Transverse colon (tissue), 4 donors: Measurements from ENCODE around the gene IMMP2L. TPM values are rescaled to one million over a fixed set of nuclear protein-coding genes. Genes with fewer than 3 reads are reported as not detected.
"Not testable (repeated sequence)": the region's sequence is repeated elsewhere in the genome, so short reads cannot be mapped to it uniquely, and the experiment has no call there.

Source experiments
- DNase-seq: peaks from one replicate; pipeline ENCODE4 v3.0.0-alpha.2; 2019
- H3K27ac ChIP-seq, 4 donors: fragments of 200-600 bp; sonication (generic); 2 replicates each; pipeline ENCODE4 v1.5.1; 2016 to 2018; ENCODE audit warnings: inconsistent platforms in 4 of 4
- H3K27me3 ChIP-seq: fragments of 200-600 bp; sonication (generic); 2 replicates; pipeline ENCODE4 v1.5.1; 2017; ENCODE audit warnings: inconsistent platforms
- H3K36me3 ChIP-seq, 4 donors: fragments of 200-600 bp; sonication (generic); 2 replicates each; pipeline ENCODE4 v1.5.1; 2017 to 2019; ENCODE audit warnings: inconsistent platforms in 4 of 4
- H3K4me1 ChIP-seq, 4 donors: fragments of 200-600 bp; sonication (generic); 2 replicates each; pipeline ENCODE4 v1.5.1; 2017 to 2020; ENCODE audit warnings: inconsistent platforms in 4 of 4
- H3K4me3 ChIP-seq, 4 donors: fragments of 200-600 bp; sonication (generic); 1 replicate in 1 of 4; 2 replicates in 3 of 4; pipeline versions ENCODE4 v1.5.1 to v1.6.1; 2017 to 2019; ENCODE audit warnings: inconsistent platforms in 4 of 4
- H3K9me3 ChIP-seq, 2 donors: fragments of 200-600 bp; sonication (generic); 2 replicates each; pipeline ENCODE4 v1.5.1; 2017 to 2019; ENCODE audit warnings: inconsistent platforms in 2 of 2
- EP300 ChIP-seq: sonication (generic); formaldehyde crosslinking; IDR thresholded peaks from one replicate; pipeline ENCODE4 v1.6.1; 2017; ENCODE audit warnings: antibody characterized with exemption, low read depth
- POLR2A ChIP-seq: fragments of 450-650 bp; IDR thresholded peaks from one replicate; pipeline ENCODE4 v1.6.1; 2016; ENCODE audit warnings: antibody characterized with exemption, mild to moderate bottlenecking, moderate library complexity
- POLR2AphosphoS5 ChIP-seq, 3 donors: sonication (generic); formaldehyde crosslinking; IDR thresholded peaks; one replicate each; pipeline ENCODE4 v1.6.1; 2016; ENCODE audit warnings: antibody characterized with exemption in 3 of 3
- WGBS, 2 donors: methylation state at CpG; one replicate each; pipeline ENCODE4 v1.1.5; 2018; ENCODE audit warnings: low coverage in 1 of 2; 5-methylcytosine and 5-hydroxymethylcytosine counted together
- in situ Hi-C, 4 donors: fragments of 200-750 bp; cut with MboI; loops; one replicate each; pipeline versions ENCODE4 v1.15.0 to v1.15.1; 2017; ENCODE audit warnings: low sequenced_read_pairs in 3 of 4, low pct_ligation_motif_present in 1 of 4, low pct_unique_long_range_greater_than_20kb in 1 of 4
- intact Hi-C: fragments of 100-400 bp; cut with DNase I; formaldehyde crosslinking; loops from one replicate; pipeline ENCODE4 v1.15.1; 2023; ENCODE audit warnings: low total_unique reads
- total RNA-seq, 4 donors: library from RNA; depleted of rRNA; stranded (reverse); fragments of >200 nt; gene quantifications; one replicate each; pipeline ENCODE4 v1.1.0, GENCODE V29; 2016
- TF ChIP-seq, protein P1 (sequence below), 5 experiments: fragments of 200-600 bp in 3 of 5; fragments of 450-650 bp in 2 of 5; sonication (generic) in 3 of 5; IDR thresholded peaks; 1 replicate in 2 of 5; 2 replicates in 3 of 5; pipeline ENCODE4 v1.5.1; 2016 to 2017; ENCODE audit warnings: antibody characterized with exemption in 5 of 5, inconsistent platforms in 3 of 5, mild to moderate bottlenecking in 2 of 5, moderate library complexity in 1 of 5

IMMP2L gene
- total RNA-seq, 4 donors from 2014 or later = 8.6 to 69.6 (median 10.9) TPM

DNA sequence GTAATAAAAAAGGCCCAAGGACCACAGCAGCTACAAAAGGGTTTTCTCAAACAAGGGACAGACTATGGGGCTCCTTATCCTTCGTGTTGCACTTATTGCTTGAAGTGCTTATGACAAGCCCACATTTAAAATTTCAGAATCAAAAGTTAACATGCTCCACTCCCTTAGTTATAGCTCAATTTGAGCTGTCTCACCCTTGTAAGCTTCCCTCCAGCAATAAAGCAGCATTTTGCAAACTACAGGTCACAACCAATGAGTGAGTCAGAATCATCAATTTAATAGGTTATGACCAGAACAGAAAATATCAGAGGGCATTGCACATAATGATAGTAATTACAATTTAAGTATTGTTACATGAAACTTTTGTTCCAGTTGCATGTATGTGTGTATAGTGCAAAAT, 53.0 kb downstream of the IMMP2L start:
- no peak for DNase-seq
- H3K4me1 ChIP-seq = no peaks in the 10 kb centered on the region
- intact Hi-C loops (no loop called here), in situ Hi-C loops (no loop called here)
- H3K27me3 ChIP-seq = no peaks in the 10 kb centered on the region
- 67 to 75% methylated on average over 1 of the region's 1 CpG for WGBS, 2 donors
- no peaks in the 10 kb centered on the region for H3K36me3 ChIP-seq
- H3K4me3 ChIP-seq = no peak overlapping the region
- no peak for TF ChIP-seq POLR2A
- TF ChIP-seq EP300 = no peak
- TF ChIP-seq, protein P1, sequence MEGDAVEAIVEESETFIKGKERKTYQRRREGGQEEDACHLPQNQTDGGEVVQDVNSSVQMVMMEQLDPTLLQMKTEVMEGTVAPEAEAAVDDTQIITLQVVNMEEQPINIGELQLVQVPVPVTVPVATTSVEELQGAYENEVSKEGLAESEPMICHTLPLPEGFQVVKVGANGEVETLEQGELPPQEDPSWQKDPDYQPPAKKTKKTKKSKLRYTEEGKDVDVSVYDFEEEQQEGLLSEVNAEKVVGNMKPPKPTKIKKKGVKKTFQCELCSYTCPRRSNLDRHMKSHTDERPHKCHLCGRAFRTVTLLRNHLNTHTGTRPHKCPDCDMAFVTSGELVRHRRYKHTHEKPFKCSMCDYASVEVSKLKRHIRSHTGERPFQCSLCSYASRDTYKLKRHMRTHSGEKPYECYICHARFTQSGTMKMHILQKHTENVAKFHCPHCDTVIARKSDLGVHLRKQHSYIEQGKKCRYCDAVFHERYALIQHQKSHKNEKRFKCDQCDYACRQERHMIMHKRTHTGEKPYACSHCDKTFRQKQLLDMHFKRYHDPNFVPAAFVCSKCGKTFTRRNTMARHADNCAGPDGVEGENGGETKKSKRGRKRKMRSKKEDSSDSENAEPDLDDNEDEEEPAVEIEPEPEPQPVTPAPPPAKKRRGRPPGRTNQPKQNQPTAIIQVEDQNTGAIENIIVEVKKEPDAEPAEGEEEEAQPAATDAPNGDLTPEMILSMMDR (IDR thresholded peaks at IDR 0.05) = no peak
- no peak for TF ChIP-seq POLR2AphosphoS5 (IDR thresholded peaks at IDR 0.05)
- H3K9me3 ChIP-seq = no peaks in the 10 kb centered on the region
- H3K27ac ChIP-seq = no peak overlapping the region

- DNase-seq = no peak
- Histone ChIP-seq H3K36me3 (no peaks in the 10 kb centered on the region), H3K27me3 (no peaks in the 10 kb centered on the region), H3K4me3 (no peak overlapping the region), H3K4me1 (no peaks in the 10 kb centered on the region), H3K9me3 (no peaks in the 10 kb centered on the region), H3K27ac (no peak overlapping the region)
- WGBS, 2 donors = 90 to 100% methylated on average over 4 of the region's 4 CpGs
- TF ChIP-seq EP300 (no peak), POLR2A (no peak), POLR2AphosphoS5 (IDR thresholded peaks at IDR 0.05) (no peak)
- TF ChIP-seq, protein P1 (IDR thresholded peaks at IDR 0.05) = no peak
- in situ Hi-C loops (no loop called here), intact Hi-C loops (no loop called here)
These were observed 53.9 kb downstream of the IMMP2L start for GRCh38 chr7:111508387-111508786.

DNA sequence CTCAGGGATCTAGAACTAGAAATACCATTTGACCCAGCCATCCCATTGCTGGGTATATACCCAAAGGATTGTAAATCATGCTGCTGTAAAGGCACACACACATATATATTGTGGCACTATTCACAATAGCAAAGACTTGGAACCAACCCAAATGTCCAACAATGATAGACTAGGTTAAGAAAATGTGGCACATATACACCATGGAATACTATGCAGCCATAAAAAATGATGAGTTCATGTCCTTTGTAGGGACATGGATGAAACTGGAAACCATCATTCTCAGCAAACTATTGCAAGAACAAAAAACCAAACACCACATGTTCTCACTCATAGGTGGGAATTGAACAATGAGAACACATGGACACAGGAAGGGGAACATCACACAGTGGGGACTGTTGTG, 56.9 kb downstream of the IMMP2L start:
- H3K27me3 ChIP-seq, in situ Hi-C loops, H3K4me1 ChIP-seq, H3K9me3 ChIP-seq, H3K4me3 ChIP-seq, DNase-seq, H3K36me3 ChIP-seq, H3K27ac ChIP-seq, intact Hi-C loops: not testable (repeated sequence)

DNA sequence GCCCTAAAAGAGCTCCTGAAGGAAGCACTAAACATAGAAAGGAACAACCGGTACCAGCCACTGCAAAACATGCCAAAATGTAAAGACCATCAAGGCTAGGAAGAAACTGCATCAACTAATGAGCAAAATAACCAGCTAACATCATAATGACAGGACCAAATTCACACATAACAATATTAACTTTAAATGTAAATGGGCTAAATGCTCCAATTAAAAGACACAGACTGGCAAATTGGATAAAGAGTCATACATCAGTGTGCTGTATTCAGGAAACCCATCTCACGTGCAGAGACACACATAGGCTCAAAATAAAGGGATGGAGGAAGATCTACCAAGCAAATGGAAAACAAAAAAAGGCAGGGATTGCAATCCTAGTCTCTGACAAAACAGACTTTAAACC, 60.5 kb downstream of the IMMP2L start:
- H3K36me3 ChIP-seq, H3K27me3 ChIP-seq, H3K27ac ChIP-seq, H3K9me3 ChIP-seq, H3K4me3 ChIP-seq, in situ Hi-C loops, H3K4me1 ChIP-seq, intact Hi-C loops, DNase-seq: not testable (repeated sequence)
- 90 to 93% methylated on average over 2 of the region's 2 CpGs for WGBS, 2 donors

- no peak overlapping the region for H3K27ac ChIP-seq
- intact Hi-C loops (no loop called here), in situ Hi-C loops (loop anchor here in 3 of 4 donors (25.0 kb wide), 2 partner anchors 412 to 1662 kb away; partner anchors contain the start of gene LRRN3 (in 3 of the 3))
- H3K27me3 ChIP-seq = no peaks in the 10 kb centered on the region
- no peaks in the 10 kb centered on the region for H3K9me3 ChIP-seq
- no peak for DNase-seq
- H3K4me1 ChIP-seq = no peaks in the 10 kb centered on the region
- whole genome bisulfite sequencing, 2 donors = 68 to 70% methylated on average over 2 to 3 of the region's 3 CpGs
- TF ChIP-seq POLR2AphosphoS5 (IDR thresholded peaks at IDR 0.05) = no peak
- TF ChIP-seq, protein P1 (IDR thresholded peaks at IDR 0.05) = no peak
- no peak for TF ChIP-seq EP300
- TF ChIP-seq POLR2A = no peak
- no peak overlapping the region for H3K4me3 ChIP-seq
- H3K36me3 ChIP-seq = no peaks in the 10 kb centered on the region
These were observed 63.3 kb downstream of the IMMP2L start for GRCh38 chr7:111499027-111499426.
